ENCODE results near the gene CKMT2. TPM values are rescaled to one million over a fixed set of nuclear protein-coding genes. Genes with fewer than 3 reads are reported as not detected.

CKMT2 gene
- total RNA-seq, 2 experiments from 2014 or later, result not detected

- DNase-seq (no peak), ATAC-seq (no peak)
- intact Hi-C loops (cut with micrococcal nuclease), result no loop called here
- no peak for TF ChIP-seq CTCF (IDR thresholded peaks at IDR 0.05)
- Mint-ChIP-seq H3K36me3 (ENCODE audit: low read depth) (peaks cover 14% of the 10 kb centered on the region), H3K9me3 (no peaks in the 10 kb centered on the region), H3K27me3 (no peaks in the 10 kb centered on the region), H3K27ac (no peak overlapping the region), H3K4me3 (no peak overlapping the region), H3K4me1 (ENCODE audit: low read depth) (no peaks in the 10 kb centered on the region)
- ChIA-PET CTCF (no interaction called here), POLR2A (interaction anchor here (3.0 kb wide), 1 partner anchor 13 kb away, joined by 11 read pairs; the partner anchor contains the start of gene ZCCHC9)
Observed at GRCh38 chr5:81314581-81314980, 81.5 kb downstream of the CKMT2 start.

- no peak for TF ChIP-seq CTCF (IDR thresholded peaks at IDR 0.05)
- ChIA-PET POLR2A (interaction anchor here (3.0 kb wide), 1 partner anchor 13 kb away, joined by 11 read pairs; the partner anchor contains the start of gene ZCCHC9), CTCF (no interaction called here)
- Mint-ChIP-seq H3K4me1 (ENCODE audit: low read depth) (no peaks in the 10 kb centered on the region), H3K36me3 (ENCODE audit: low read depth) (peaks cover 14% of the 10 kb centered on the region), H3K27ac (no peak overlapping the region), H3K27me3 (no peaks in the 10 kb centered on the region), H3K9me3 (no peaks in the 10 kb centered on the region), H3K4me3 (no peak overlapping the region)
- DNase-seq (no peak), ATAC-seq (no peak)
- intact Hi-C loops (cut with micrococcal nuclease), result no loop called here
Observed at GRCh38 chr5:81315336-81315735, 82.2 kb downstream of the CKMT2 start.

- H3K9me3 Mint-ChIP-seq, result no peaks in the 10 kb centered on the region
- CTCF ChIA-PET, result no interaction called here
- no peak for TF ChIP-seq CTCF (IDR thresholded peaks at IDR 0.05)
- H3K27ac Mint-ChIP-seq, result no peak overlapping the region
- POLR2A ChIA-PET, result interaction anchor here (3.0 kb wide), 1 partner anchor 14 kb away, joined by 11 read pairs; the partner anchor contains the start of gene ZCCHC9
- H3K36me3 Mint-ChIP-seq (ENCODE audit: low read depth), result peaks cover 11% of the 10 kb centered on the region
- DNase-seq (no peak), ATAC-seq (no peak)
- no peaks in the 10 kb centered on the region for H3K4me1 Mint-ChIP-seq (ENCODE audit: low read depth)
- no peaks in the 10 kb centered on the region for H3K27me3 Mint-ChIP-seq
- intact Hi-C loops (cut with micrococcal nuclease), result no loop called here
- no peak overlapping the region for H3K4me3 Mint-ChIP-seq
Observed at GRCh38 chr5:81315830-81316229, 82.7 kb downstream of the CKMT2 start.

Other genes with a start within 250 kb of the CKMT2 start
- gene ZCCHC9, start 68.3 kb downstream of the CKMT2 start, total RNA-seq, result 10 to 100 TPM; 37.0 to 37.1 TPM
- not detected for gene ACOT12, start 160.8 kb downstream of the CKMT2 start, total RNA-seq